Measurements from ENCODE around the gene CREB3L2.
"Not testable (repeated sequence)": the region's sequence is repeated elsewhere in the genome, so short reads cannot be mapped to it uniquely, and the experiment has no call there.

The CREB3L2 gene

GRCh38 chr7:137986252-137987017 is 15.5 kb downstream of the CREB3L2 start:
- no peak for DNase-seq

GRCh38 chr7:137985897-137986251 is 16.0 kb downstream of the CREB3L2 start:
- DNase-seq, result no peak

- DNase-seq, result no peak
Measured at GRCh38 chr7:137985253-137985896, 16.5 kb downstream of the CREB3L2 start.

DNA sequence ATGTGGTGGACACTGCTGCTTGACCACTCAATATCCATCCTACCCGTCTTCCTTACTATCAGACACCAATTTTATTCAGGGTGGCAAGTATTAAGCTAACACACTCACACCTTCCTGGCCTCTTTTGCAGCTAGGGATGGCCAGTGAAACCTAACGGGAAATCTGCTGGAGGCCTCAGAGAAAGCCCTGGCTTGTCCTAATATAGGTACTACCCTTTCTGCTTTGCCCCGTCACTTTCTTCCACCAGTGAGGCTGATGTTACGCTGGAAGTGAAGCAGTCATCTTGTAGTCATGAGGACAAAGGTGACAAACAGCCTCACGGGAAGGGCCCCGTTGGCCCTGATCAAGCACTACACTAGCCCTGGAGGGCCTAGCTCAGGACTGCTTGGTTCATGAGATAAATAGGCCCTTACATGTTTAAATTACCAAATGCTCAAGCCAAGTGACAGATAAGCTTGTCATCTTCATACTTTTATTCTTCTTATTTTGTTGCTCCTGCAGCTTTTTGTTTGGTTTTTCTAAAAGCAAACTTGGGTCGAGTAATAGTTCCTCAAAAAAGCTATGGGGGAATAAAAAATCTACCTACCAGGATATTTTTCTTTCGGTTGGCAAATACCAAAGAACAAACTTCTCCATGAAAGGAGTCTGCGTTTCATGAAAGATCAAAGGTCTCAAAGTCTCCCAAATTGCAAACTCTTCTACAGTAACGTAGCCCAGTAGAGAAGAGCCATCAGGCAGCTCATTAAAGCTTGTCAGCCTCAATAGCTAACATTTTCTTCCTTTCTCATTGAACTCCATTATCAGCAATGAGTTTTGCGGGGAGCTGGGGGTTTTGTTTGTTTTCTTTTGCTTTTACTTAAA is 17.5 kb downstream of the CREB3L2 start:
- DNase-seq, result no peak

- DNase-seq, result no peak
Measured at GRCh38 chr7:137983323-137984008, 18.4 kb downstream of the CREB3L2 start.

- not testable (repeated sequence) for DNase-seq
Measured at GRCh38 chr7:137982394-137982793, 19.5 kb downstream of the CREB3L2 start.

DNA sequence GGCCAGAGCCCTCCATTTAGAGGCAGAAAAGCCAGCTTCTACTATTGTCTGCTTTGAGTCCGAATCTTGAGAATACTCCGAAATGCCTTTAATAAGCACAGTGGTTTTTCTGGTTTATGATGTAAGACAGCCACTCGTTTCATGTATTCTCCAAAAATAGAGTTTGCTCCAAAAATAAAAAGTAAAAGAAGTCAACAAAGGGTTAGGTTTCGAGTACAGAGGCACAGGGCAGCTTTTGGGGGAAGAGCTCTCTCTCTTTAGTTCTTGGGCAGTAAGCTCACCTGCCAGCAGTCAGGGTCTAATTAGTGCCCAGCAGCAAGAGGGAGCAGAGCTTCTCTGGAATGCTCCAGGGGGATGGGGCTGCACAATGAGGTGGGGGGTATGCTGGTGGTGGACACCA is 20.2 kb downstream of the CREB3L2 start:
- no peak for DNase-seq

- no peak for DNase-seq
Measured at GRCh38 chr7:137981175-137981574, 20.7 kb downstream of the CREB3L2 start.

DNA sequence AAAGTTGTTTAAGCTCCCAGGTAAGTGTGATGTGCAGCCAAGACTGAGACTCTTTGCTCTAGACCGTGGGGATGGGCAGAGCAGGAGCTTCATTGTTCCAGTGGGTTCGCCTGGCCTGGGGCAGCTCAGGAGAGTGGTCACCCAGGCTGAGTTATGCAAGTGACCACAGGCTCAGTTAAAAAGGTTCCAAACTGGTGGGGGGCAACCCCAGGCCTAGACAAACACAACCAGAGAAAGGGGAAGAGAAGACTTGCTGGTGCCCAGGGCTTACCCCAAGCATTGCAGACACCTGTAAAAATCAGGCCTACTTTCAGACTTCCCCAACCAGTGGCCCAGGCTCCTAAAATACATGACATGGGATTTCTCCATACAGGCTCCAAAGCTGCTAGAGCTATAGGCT is 21.6 kb downstream of the CREB3L2 start:
- no peak for DNase-seq

GRCh38 chr7:137978464-137979237 is 23.2 kb downstream of the CREB3L2 start:
- DNase-seq, result no peak

DNA sequence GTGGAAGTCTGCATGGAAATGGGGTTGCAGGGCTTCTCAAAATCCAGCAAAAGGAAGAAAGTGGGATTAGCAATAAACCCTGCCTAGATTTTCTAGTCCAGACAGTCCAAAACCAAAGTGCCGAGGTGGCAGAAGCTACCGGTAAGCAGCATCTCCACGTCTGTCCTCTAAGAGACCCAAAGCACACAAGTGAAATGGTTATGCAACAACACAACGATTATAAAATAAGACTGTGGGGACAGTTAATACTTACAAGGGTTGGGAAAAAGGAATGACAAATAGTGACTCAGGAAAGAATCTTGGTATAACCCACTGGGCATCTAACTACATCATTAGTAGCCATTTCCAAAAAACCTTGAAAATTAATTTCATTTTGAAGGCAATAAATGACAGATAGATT is 24.7 kb downstream of the CREB3L2 start:
- DNase-seq, result no peak

DNA sequence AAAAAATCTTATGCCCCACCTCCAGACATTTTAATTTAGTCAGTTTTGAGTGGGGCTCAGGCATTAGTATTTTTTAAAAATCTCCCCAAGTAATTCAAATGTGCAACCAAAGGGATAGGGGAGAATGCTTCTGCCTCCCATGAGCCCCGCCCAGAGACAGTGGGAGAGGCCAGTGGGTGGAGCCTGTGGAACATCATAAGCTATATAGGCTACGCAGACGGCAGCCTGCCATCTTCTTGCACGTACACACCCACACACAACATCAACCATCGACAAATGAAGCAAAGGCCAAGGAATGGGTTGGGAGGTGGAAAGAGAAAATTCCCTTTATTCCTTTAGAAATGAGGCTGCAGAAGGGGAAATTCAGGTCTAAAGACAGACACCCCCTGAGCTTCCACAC is 25.2 kb downstream of the CREB3L2 start:
- no peak for DNase-seq

- DNase-seq, result no peak
Measured at GRCh38 chr7:137976232-137976631, 25.7 kb downstream of the CREB3L2 start.

DNA sequence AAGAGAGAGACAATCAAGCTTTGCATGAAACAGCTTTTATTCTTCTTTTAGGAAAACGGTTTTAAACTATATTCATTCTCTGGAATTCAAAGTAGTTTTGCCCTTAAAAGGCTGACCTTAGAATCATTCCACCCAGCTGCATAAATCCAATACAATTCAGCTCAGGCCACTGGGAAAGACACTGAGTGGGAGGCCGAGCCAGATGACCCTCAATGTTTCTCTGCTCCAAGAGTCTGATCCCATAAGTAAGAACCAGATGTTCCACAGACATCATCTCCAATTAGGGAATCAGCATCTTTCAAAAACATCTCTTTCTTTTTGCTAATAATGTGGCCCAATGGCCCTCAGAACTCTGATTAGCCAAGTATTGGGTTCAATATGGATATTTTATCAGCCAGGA is 26.1 kb downstream of the CREB3L2 start:
- DNase-seq, result no peak

DNA sequence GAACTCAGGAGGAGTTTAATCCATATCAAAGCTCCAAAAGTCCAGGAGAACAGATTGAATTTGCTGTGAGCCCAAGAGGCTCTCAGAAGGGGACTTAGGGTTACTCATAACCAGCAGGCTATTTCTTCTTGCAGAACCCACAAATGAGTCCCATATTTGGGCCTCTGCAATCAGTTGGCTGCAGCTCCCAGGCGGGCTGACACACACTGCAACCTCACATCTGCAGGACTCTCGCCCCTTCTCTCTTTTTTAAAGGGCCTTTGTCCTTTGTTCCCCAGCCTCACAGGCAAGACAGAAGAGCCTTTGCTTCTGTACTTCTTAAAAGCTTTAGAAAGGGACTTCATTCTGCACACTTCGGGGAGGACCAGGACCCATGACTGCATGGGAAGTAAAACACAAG is 26.7 kb downstream of the CREB3L2 start:
- no peak for DNase-seq

GRCh38 chr7:137974766-137975165 is 27.1 kb downstream of the CREB3L2 start:
- DNase-seq, result no peak

- DNase-seq, result no peak
Measured at GRCh38 chr7:137970253-137970975, 31.5 kb downstream of the CREB3L2 start.

DNA sequence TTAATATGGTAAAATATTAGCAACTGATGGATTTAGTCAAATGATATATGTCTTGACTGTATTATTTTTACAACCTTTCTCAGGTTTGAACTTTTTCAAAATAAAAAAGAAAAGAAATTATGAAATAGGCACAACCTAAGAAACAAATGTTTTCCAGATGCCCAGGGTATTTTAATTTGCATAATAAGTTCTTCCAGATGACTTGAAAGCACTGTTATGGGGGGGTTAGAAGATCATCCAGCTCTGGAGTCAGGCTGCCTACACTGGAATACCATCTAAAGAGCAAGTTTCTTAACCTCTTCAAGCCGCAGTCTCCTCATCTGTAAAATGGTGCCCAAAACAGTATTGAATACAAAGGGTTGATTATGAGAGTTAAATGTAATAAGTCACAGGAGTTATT is 32.1 kb downstream of the CREB3L2 start:
- no peak for DNase-seq

DNA sequence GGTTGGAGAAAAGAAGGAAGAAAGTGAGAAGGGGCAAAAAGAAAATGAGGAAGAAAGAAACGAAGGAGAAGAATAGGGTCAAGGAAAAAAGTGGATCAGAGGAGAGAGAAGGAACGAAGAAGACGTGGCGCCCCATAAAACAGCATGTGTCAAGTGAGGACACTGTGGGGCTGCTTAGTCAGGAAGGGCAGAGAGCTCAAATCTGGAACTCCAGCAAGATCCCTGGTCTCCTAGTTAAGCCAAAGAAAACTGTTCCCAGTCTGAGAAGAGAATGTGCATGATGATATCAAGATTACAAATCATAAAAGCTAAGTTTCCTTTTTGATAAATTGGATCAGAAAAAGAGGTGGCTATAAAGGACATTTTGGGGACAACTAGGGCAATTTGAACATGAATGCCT is 33.0 kb downstream of the CREB3L2 start:
- DNase-seq, result no peak

GRCh38 chr7:137968339-137968738 is 33.5 kb downstream of the CREB3L2 start:
- not testable (repeated sequence) for DNase-seq

GRCh38 chr7:137967143-137968018 is 34.5 kb downstream of the CREB3L2 start:
- DNase-seq, result no peak

Data from DMS153 (cell line).